A549 (cell line): ENCODE measurements around the gene AGBL4.
"Not testable (repeated sequence)": the region's sequence is repeated elsewhere in the genome, so short reads cannot be mapped to it uniquely, and the experiment has no call there.

ENCODE experiments used
- CHD2 ChIP-seq: fragments of 150-350 bp; IDR thresholded peaks from 2 replicates; pipeline ENCODE4 v1.6.1; 2014; ENCODE audit warnings: low read length; ENCODE audit not compliant: partially characterized antibody
- CTCF ChIP-seq: fragments of >200 bp; sonication (Bioruptor Twin); formaldehyde crosslinking; IDR thresholded peaks from 3 replicates; pipeline ENCODE4 v1.5.1; 2016
- E2F6 ChIP-seq: IDR thresholded peaks from 2 replicates; pipeline ENCODE4 v1.6.1; 2012; ENCODE audit warnings: low read depth, borderline replicate concordance
- JUN ChIP-seq, 2 experiments: fragments of >200 bp; sonication (Bioruptor Twin); formaldehyde crosslinking; IDR thresholded peaks; 2 replicates in 1 of 2; 3 replicates in 1 of 2; pipeline ENCODE4 v1.6.1; 2016 to 2017
- KDM1A ChIP-seq: fragments of 200-600 bp; sonication (generic); IDR thresholded peaks from 2 replicates; pipeline ENCODE4 v1.6.1; 2016; ENCODE audit warnings: low read depth, mild to moderate bottlenecking
- PHF8 ChIP-seq: fragments of 200-600 bp; sonication (generic); IDR thresholded peaks from 2 replicates; pipeline ENCODE4 v1.6.1; 2016; ENCODE audit warnings: low read depth, mild to moderate bottlenecking, antibody characterized with exemption, moderate library complexity, borderline replicate concordance
- RCOR1 ChIP-seq: fragments of 150-350 bp; IDR thresholded peaks from 2 replicates; pipeline ENCODE4 v1.6.1; 2014; ENCODE audit warnings: antibody characterized with exemption, low read length, low read depth

GRCh38 chr1:49787013-49787412, 236.7 kb downstream of the AGBL4 start:
- not testable (repeated sequence) for TF ChIP-seq CTCF; PHF8; KDM1A; CHD2; JUN (IDR thresholded peaks at IDR 0.05); E2F6; RCOR1
